ENCODE results near the gene SLC7A6. TPM values are rescaled to one million over a fixed set of nuclear protein-coding genes. Genes with fewer than 3 reads are reported as not detected.

SLC7A6 gene
- total RNA-seq, 1 donor = 15.2 TPM

DNA sequence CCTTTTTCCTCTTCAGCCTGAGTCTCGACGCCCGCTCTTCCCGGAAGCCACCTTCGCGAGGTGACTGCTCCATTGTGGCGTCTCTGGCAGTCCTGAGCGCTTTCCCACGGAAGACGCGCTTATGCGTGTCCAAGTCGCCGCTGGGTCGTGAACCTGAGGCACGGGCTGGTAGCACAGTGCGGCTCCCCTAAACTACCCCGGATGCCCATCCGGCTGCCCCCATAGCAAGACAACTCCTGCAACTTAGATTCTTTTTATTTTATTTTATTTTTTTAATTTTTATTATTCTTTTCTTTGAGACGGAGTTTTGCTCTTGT, 26.3 kb upstream of the SLC7A6 start:
- TF ChIP-seq, protein P1, sequence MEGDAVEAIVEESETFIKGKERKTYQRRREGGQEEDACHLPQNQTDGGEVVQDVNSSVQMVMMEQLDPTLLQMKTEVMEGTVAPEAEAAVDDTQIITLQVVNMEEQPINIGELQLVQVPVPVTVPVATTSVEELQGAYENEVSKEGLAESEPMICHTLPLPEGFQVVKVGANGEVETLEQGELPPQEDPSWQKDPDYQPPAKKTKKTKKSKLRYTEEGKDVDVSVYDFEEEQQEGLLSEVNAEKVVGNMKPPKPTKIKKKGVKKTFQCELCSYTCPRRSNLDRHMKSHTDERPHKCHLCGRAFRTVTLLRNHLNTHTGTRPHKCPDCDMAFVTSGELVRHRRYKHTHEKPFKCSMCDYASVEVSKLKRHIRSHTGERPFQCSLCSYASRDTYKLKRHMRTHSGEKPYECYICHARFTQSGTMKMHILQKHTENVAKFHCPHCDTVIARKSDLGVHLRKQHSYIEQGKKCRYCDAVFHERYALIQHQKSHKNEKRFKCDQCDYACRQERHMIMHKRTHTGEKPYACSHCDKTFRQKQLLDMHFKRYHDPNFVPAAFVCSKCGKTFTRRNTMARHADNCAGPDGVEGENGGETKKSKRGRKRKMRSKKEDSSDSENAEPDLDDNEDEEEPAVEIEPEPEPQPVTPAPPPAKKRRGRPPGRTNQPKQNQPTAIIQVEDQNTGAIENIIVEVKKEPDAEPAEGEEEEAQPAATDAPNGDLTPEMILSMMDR (IDR thresholded peaks at IDR 0.05; ENCODE audit: insufficient read depth, low read length) = no peak
- DNase-seq (ENCODE audit: low read depth) = no peak
- H3K4me3 ChIP-seq (ENCODE audit: low read depth, low read length) = peak overlapping the region; percentile 66

DNA sequence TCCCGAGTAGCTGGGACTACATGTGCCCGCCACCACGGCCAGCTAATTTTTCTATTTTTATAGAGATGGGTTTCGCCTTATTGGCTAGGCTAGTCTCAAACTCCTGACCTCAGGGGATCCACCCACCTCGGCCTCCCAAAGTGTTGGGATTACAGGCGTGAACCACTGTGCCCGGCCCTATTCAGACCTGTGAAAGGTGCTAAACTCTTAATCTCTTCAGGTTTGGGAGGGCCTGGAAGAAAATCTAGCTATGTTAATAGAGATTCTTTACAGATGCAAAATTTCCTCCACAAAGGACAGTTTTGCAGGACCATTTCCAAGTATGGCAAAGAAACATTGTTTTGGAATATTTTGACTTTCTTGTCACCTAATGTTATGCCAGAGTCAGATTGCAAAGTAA, 22.2 kb upstream of the SLC7A6 start:
- TF ChIP-seq, protein P1 (IDR thresholded peaks at IDR 0.05; ENCODE audit: insufficient read depth, low read length) = no peak
- DNase-seq (ENCODE audit: low read depth) = no peak
- H3K4me3 ChIP-seq (ENCODE audit: low read depth, low read length) = no peak overlapping the region

DNA sequence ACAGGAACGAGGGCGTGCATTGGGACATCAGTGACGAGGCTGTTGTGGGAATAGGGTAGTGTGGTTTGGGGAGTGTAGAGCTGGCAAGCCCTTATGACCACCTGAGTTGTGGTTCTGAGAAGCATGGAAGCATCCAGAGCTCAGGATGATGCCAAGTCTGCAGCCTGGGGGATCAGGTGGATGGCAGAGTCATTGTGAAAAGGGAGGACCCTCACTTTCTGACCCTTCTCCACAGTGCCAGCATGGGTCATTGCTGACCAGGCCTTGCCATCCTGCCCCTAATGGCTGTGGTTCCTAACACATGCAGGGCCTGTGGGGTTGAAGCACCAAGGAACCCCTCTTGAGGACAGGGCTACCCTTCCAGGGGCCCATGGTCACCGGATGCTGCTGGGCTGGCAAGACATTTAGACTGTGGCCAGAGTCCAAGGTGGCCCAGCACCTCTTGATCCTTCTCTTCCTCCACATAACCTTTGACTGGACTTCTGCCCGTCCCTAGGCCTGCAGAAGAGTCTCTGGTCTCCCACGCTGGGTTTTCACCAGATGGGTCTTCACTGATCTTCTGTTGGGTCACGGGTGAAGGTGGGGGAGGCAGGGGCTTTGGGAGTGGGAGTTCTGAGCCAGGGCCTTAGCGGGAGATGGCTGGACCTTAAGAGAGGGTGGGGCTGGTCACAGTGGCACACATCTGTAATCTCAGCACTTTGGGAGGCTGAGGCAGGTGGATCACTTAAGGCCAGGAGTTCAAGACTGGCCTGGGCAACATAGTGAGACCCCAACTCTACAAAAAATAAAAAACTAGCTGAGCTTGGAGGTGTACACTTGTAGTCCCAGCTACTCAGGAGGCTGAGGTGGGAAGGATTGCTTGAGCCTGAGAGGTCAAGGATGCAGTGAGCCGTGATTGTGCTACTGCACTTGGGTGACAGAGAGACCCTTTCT, 21.1 kb upstream of the SLC7A6 start:
- no peak overlapping the region for H3K4me3 ChIP-seq (ENCODE audit: low read depth, low read length)
- TF ChIP-seq, protein P1 (IDR thresholded peaks at IDR 0.05; ENCODE audit: insufficient read depth, low read length) = no peak
- DNase-seq (ENCODE audit: low read depth) = no peak

DNA sequence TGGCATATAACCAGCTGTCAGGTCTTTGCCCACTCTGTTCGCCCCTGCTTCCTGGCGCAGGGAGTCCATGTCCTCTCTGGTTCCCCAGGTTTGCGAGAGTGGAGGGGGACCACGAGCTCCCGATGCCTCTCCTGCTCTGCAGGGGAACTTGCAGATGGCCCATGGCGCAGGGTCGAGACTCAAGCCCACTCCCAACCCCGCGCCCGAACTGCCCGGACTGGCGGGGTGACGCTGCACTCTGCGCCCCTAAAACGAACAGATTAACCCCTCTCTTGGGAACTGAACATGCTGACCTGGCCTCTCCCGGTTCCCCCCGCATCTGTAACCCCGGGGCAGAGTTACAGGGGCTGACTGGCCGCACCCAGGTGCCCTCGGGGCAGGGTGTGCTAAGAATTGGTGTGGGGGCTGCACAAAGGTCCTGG, 19.8 kb upstream of the SLC7A6 start:
- TF ChIP-seq, protein P1 (IDR thresholded peaks at IDR 0.05; ENCODE audit: insufficient read depth, low read length) = no peak
- H3K4me3 ChIP-seq (ENCODE audit: low read depth, low read length) = peak overlapping the region; percentile 96
- no peak for DNase-seq (ENCODE audit: low read depth)

DNA sequence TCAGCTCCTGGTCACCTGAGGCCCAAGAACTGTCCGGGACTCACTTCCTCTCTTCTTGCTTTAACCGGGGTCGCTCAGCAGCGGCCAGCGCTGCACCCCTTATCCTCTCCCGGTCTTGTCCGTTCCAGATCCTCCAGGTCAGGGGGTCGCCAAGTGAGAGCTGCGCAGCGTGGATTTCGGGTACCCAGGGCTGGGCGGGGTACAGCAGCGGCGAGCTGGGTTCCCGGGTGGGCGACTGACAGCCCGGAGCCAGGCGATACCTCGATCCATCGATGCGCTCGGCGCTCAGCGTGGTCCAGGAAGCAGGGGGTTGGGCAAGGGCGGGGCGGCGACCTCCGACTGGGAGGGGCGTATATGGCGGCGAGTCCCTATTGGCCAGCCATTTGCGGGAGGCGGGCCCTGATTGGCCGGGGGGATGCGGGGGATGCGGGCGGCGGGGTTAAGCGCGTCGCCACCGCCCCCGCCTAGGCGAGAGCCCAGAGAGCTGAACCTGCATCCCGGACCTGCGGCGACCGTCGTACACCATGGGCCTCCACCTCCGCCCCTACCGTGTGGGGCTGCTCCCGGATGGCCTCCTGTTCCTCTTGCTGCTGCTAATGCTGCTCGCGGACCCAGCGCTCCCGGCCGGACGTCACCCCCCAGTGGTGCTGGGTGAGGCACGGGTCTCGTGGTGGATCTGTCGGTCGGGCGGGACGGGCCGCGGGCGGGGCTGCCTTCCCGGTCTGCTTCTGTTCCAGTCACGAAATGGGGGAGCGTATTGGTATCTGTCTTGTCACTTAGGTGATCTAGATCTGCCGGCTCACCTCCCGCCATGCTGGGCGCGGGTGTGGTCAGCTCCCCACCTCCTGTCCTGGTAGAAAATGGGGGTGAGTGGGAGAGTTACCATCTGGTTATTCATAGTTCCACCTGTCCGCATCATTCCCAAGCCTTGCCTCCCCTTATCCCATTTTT, 19.1 kb upstream of the SLC7A6 start, which contains the start of gene PLA2G15:
Gene PLA2G15, plus strand, starts transcription at position 471 of the 951 bp plus-strand sequence. Its CDS starts 54 bp downstream, at position 525.
- TF ChIP-seq, protein P1 (IDR thresholded peaks at IDR 0.05; ENCODE audit: insufficient read depth, low read length) = no peak
- H3K4me3 ChIP-seq (ENCODE audit: low read depth, low read length) = peak within 1 kb of the TSS; percentile 96
- DNase-seq (ENCODE audit: low read depth) = peak; percentile 93

DNA sequence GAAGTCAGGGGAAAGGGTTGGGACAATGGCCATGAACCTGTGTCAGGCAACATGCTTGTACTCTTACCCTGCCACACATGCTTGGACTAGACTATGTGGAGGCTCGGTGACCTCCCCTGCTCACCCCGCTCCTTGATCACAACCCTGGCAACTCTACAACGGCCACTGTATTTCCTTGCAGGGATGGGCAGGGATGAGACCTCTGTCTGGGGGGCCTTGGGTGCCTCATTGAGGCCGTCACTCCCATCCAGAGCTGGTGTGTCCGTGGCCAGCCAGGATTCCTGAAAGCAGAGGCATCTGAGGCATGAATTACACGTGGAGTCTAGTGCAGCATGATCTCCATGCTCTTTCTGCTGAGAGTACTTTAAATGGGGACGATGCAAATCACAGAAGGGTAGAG, 18.2 kb upstream of the SLC7A6 start:
- H3K4me3 ChIP-seq (ENCODE audit: low read depth, low read length) = peak overlapping the region; percentile 96
- TF ChIP-seq, protein P1 (IDR thresholded peaks at IDR 0.05; ENCODE audit: insufficient read depth, low read length) = no peak
- no peak for DNase-seq (ENCODE audit: low read depth)

All from fibroblast of the aortic adventitia (primary cell).